Spleen (tissue), 11 donors: ENCODE results near the gene SLCO4A1. TPM values are rescaled to one million over a fixed set of nuclear protein-coding genes. Genes with fewer than 3 reads are reported as not detected.

Experiments
- DNase-seq: peaks from one replicate; pipeline ENCODE4 v3.0.0-alpha.2; 2020
- H3K27ac ChIP-seq, 8 donors: fragments of 200-600 bp; sonication (generic) in 7 of 8; 1 replicate in 4 of 8; 2 replicates in 4 of 8; pipeline versions ENCODE4 v1.5.0 to v1.8.0; 2016 to 2021; ENCODE audit warnings: inconsistent platforms in 4 of 8, mild to moderate bottlenecking in 4 of 8, moderate library complexity in 1 of 8
- H3K27me3 ChIP-seq, 7 donors: fragments of 200-600 bp; sonication (generic) in 6 of 7; replicated peaks in 1 of 7; 1 replicate in 4 of 7; 2 replicates in 3 of 7; pipeline versions ENCODE4 v1.5.0 to v1.8.0; 2016 to 2021; ENCODE audit warnings: inconsistent platforms in 3 of 7, mild to moderate bottlenecking in 1 of 7
- H3K36me3 ChIP-seq, 6 donors: fragments of 200-600 bp; sonication (generic) in 5 of 6; 1 replicate in 4 of 6; 2 replicates in 2 of 6; pipeline versions ENCODE4 v1.5.0 to v1.8.0; 2016 to 2021; ENCODE audit warnings: inconsistent platforms in 2 of 6
- H3K4me1 ChIP-seq, 6 donors: fragments of 200-600 bp; sonication (generic) in 5 of 6; 1 replicate in 3 of 6; 2 replicates in 3 of 6; pipeline versions ENCODE4 v1.5.0 to v1.8.0; 2016 to 2021; ENCODE audit warnings: inconsistent platforms in 3 of 6
- H3K4me3 ChIP-seq, 8 donors: fragments of 200-600 bp; sonication (generic) in 7 of 8; 1 replicate in 4 of 8; 2 replicates in 4 of 8; pipeline versions ENCODE4 v1.5.0 to v1.8.0; 2016 to 2021; ENCODE audit warnings: inconsistent platforms in 4 of 8, mild to moderate bottlenecking in 4 of 8, moderate library complexity in 2 of 8
- H3K9me3 ChIP-seq, 8 donors: fragments of 200-600 bp; sonication (generic) in 7 of 8; 1 replicate in 4 of 8; 2 replicates in 4 of 8; pipeline versions ENCODE4 v1.5.0 to v1.8.0; 2016 to 2021; ENCODE audit warnings: inconsistent platforms in 4 of 8
- POLR2A ChIP-seq, 3 donors: fragments of 450-650 bp; IDR thresholded peaks; one replicate each; pipeline ENCODE4 v1.5.1; 2017; ENCODE audit warnings: antibody characterized with exemption in 3 of 3, mild to moderate bottlenecking in 1 of 3
- POLR2AphosphoS5 ChIP-seq, 3 donors: sonication (generic); formaldehyde crosslinking; IDR thresholded peaks; one replicate each; pipeline ENCODE4 v1.5.1; 2017; ENCODE audit warnings: antibody characterized with exemption in 3 of 3
- WGBS, 5 donors: extraction: QIAGEN DNeasy Blood & Tissue Kit in 3 of 5; methylation state at CpG; one replicate each; pipeline versions ENCODE4 v1.1.5 to v1.1.7; 2013 to 2018; 5-methylcytosine and 5-hydroxymethylcytosine counted together
- intact Hi-C: fragments of 100-400 bp; cut with DNase I; formaldehyde crosslinking; loops from one replicate; pipeline ENCODE4 v1.15.0; 2023; ENCODE audit warnings: low total_unique reads
- polyA plus RNA-seq, 3 donors: library from polyadenylated mRNA; stranded (reverse); fragments of 200-250 nt; gene quantifications; one replicate each; pipeline ENCODE4 v1.2.1, GENCODE V29; 2013
- total RNA-seq, 7 donors: library from RNA; depleted of rRNA in 3 of 7; stranded (reverse); fragments of >200 nt in 3 of 7; fragmentation: NEBNext Ultra II Directional in 4 of 7; extraction: Animal tissue kit (Norgen Biotek cat#: 25700) in 4 of 7; gene quantifications; one replicate each; pipeline versions ENCODE4 v1.1.0 to v1.2.1, GENCODE V29; 2016 to 2021
- TF ChIP-seq, protein P1 (sequence below), 11 experiments: fragments of 200-600 bp in 7 of 11; fragments of 450-650 bp in 4 of 11; sonication (generic) in 4 of 11; IDR thresholded peaks in 8 of 11; conservative IDR thresholded peaks in 3 of 11; 1 replicate in 7 of 11; 2 replicates in 4 of 11; pipeline versions ENCODE4 v1.4.0 to v1.8.0; 2016 to 2021; ENCODE audit warnings: antibody characterized with exemption in 11 of 11, inconsistent platforms in 4 of 11, mild to moderate bottlenecking in 1 of 11
- donor health status: healthy with polysubstance abuse.
- donor health status: DM: no; HTN: no; CAD: no; lungs with moderate emphysema.
- donor health status: DM: no; HTN: no; CAD: no.
- donor health status: Bipolar disorder and iron deficiency.
- donor health status: healthy.
- donor health status: DM: no; HTN: no; CAD: no.
- donor health status: DM: yes; HTN: yes; CAD: no.

The SLCO4A1 gene
- total and polyA plus RNA-seq, 10 donors, result 2.9 to 16.3 (median 7.0) TPM

DNA sequence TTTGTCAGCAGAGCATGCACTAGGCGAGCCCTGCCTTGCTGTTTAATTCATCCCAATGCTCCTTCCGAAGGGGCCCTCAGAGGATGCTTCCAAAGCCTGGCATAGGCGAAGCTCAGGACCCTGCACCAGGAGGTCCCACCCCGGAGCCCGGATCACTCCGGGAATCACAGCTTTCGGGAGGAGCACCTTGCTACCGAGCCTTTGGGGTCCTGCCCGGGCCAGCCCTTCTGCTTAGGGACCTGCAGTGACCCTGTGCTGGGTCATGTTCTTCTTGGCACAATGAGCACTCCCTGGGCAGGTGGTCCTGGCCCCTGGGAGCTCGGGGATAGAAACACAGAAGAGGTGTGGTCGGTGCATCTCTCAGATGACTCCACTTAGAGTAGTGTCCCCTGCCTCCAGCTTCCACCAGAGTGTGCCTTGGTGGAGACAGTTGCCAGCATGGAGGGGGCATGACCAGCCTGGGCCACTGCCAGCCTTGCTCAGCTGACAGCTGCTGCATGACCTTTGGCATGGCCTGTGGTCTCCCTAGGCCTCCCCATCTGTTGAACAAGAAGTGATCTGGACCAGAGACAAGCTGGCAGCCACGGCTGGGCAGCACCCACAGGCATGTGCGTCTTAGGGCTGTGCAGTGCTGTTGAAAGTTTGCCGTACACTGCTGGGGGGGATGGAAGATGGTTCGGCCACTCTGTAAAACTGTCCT, 44.7 kb upstream of the SLCO4A1 start:
- Histone ChIP-seq H3K4me1 (peaks cover 0 to 58% (median 21%) of the 10 kb centered on the region in 6 donors), H3K4me3 (no peak overlapping the region), H3K27me3 (peaks cover 0 to 63% (median 14%) of the 10 kb centered on the region in 7 donors), H3K9me3 (no peaks in the 10 kb centered on the region), H3K27ac (no peak overlapping the region), H3K36me3 (no peaks in the 10 kb centered on the region)
- WGBS, 5 donors, result 85 to 90% (median 88%) methylated on average over 14 to 15 of the region's 15 CpGs
- TF ChIP-seq POLR2A (IDR thresholded peaks at IDR 0.05) (no peak), POLR2AphosphoS5 (IDR thresholded peaks at IDR 0.05) (no peak)
- TF ChIP-seq, protein P1, sequence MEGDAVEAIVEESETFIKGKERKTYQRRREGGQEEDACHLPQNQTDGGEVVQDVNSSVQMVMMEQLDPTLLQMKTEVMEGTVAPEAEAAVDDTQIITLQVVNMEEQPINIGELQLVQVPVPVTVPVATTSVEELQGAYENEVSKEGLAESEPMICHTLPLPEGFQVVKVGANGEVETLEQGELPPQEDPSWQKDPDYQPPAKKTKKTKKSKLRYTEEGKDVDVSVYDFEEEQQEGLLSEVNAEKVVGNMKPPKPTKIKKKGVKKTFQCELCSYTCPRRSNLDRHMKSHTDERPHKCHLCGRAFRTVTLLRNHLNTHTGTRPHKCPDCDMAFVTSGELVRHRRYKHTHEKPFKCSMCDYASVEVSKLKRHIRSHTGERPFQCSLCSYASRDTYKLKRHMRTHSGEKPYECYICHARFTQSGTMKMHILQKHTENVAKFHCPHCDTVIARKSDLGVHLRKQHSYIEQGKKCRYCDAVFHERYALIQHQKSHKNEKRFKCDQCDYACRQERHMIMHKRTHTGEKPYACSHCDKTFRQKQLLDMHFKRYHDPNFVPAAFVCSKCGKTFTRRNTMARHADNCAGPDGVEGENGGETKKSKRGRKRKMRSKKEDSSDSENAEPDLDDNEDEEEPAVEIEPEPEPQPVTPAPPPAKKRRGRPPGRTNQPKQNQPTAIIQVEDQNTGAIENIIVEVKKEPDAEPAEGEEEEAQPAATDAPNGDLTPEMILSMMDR (IDR thresholded peaks at IDR 0.05 in 8 of 11, conservative IDR thresholded peaks at IDR 0.05 in 3 of 11), result no peak
- DNase-seq, result no peak
- intact Hi-C loops, result no loop called here

DNA sequence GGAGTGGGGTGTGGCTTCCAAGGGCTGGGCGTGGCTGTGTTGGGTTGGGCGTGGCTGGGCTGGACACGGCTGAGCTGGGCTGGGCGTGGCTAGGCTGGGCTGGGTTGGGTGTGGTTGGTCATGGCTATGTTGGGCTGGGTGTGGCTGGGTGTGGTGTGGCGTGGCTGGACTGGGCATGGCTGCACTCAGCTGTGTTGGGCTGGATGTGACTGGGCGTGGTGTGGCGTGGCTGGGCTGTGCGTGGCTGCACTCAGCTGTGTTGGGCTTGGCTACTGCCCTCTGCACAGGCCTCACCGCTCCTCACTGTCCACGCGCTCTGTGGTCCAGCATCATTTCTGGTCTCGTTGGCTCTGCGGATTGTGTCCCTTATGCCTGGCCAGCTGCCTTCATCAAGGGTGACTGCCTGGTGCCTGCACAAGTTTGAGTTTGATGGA, 43.5 kb upstream of the SLCO4A1 start:
- TF ChIP-seq POLR2AphosphoS5 (IDR thresholded peaks at IDR 0.05) (peak in 1 of 3 donors; percentile 8), POLR2A (IDR thresholded peaks at IDR 0.05) (no peak)
- TF ChIP-seq, protein P1 (IDR thresholded peaks at IDR 0.05 in 8 of 11, conservative IDR thresholded peaks at IDR 0.05 in 3 of 11), result no peak
- H3K9me3 ChIP-seq, result no peaks in the 10 kb centered on the region
- H3K27me3 ChIP-seq, result peaks cover 0 to 65% (median 14%) of the 10 kb centered on the region in 7 donors
- peak overlapping the region in 3 of 8 donors; percentile 27 to 55 (median 44) for H3K27ac ChIP-seq
- no peak for DNase-seq
- WGBS, 5 donors, result 66 to 75% (median 73%) methylated on average over 12 to 13 of the region's 13 CpGs
- H3K4me3 ChIP-seq, result no peak overlapping the region
- no peaks in the 10 kb centered on the region for H3K36me3 ChIP-seq
- peaks cover 10 to 70% (median 33%) of the 10 kb centered on the region in 6 donors for H3K4me1 ChIP-seq
- intact Hi-C loops, result no loop called here

DNA sequence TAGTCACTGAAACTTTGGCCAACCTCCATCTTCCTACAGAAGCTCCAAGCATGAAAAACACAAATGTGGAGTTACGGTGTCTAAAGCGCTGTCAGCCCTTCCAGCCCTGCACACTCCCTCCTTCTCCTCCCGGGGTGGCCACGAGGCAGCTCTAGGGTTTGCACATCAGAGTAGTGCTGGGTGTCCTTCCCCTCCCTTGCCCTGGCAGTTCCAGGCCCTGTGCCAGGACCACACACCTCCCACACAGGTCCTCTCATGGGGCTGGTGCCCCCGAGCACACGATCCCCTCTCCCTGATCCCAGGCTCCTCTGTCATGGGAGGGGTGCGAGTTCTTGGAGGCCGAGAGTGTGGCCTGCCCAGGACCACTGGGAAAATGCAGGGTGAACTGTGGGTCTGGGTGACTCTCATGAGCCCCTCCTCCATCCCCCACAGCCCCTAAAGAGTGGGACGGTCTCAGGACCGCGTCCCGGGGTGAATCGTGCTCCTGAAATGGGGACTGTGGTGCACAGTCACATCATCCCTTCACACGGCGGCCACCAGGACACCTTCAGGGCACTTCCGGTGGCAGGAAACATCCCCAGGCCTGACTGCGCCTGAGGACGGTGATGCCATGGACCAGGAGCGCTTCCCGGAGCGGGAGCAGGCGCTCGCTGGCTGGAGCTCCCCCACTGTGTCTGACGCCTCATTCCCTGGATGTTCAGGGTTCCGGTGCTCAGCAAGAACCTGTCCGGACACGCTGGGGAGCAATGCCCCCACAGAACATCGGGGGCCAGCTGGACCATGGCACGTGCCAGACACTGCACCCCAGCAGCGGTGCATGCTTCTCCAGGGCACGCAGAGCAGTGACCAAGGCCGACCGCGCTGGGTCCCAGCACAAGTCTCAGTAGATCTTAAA, 42.8 kb upstream of the SLCO4A1 start:
- H3K36me3 ChIP-seq, result no peaks in the 10 kb centered on the region
- 81 to 92% (median 88%) methylated on average over 19 to 34 of the region's 34 CpGs for WGBS, 5 donors
- intact Hi-C loops, result no loop called here
- TF ChIP-seq POLR2AphosphoS5 (IDR thresholded peaks at IDR 0.05) (no peak), POLR2A (IDR thresholded peaks at IDR 0.05) (no peak)
- TF ChIP-seq, protein P1 (IDR thresholded peaks at IDR 0.05 in 8 of 11, conservative IDR thresholded peaks at IDR 0.05 in 3 of 11), result no peak
- DNase-seq, result no peak
- peaks cover 0 to 59% (median 14%) of the 10 kb centered on the region in 7 donors for H3K27me3 ChIP-seq
- no peak overlapping the region for H3K4me3 ChIP-seq
- no peaks in the 10 kb centered on the region for H3K9me3 ChIP-seq
- peak overlapping the region in 3 of 8 donors; percentile 27 to 55 (median 44) for H3K27ac ChIP-seq
- H3K4me1 ChIP-seq, result peaks cover 16 to 77% (median 40%) of the 10 kb centered on the region in 6 donors
